Erythroblast (primary cell): Measurements from ENCODE around the gene OPCML.

Source experiments
- DNase-seq, 2 experiments: peaks; one replicate each; lab custom pipeline; 2025; lab: John Stamatoyannopoulos, UW
- GATA1 ChIP-seq: IDR thresholded peaks from 2 replicates; pipeline ENCODE4 v1.6.1; 2011; ENCODE audit warnings: low read depth, mild to moderate bottlenecking, control low read depth, low read length, moderate library complexity
- POLR2A ChIP-seq: IDR thresholded peaks from 2 replicates; pipeline ENCODE4 v1.6.1; 2011; ENCODE audit warnings: mild to moderate bottlenecking, low read length

The OPCML gene

DNA sequence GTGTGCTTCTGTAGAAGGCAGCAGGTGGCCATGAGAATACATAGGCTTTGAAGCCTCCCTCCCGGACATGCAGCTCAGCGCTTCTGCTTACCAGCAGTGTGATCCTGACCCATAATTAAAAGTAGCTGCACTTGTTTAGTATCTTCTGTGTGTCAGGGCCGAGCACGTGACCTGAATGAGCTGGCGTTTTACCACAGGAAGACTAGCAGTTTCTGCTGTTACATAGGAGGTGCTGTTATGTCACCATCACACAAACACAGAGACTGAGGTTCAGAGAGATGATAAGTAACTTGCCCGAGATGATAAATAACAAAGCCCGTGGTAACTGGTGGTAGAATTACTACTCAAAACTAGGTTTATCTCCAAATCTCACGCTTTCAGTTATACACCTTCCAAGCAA, 329.5 kb downstream of the OPCML start:
- no peak for TF ChIP-seq POLR2A
- DNase-seq, result no peak

DNA sequence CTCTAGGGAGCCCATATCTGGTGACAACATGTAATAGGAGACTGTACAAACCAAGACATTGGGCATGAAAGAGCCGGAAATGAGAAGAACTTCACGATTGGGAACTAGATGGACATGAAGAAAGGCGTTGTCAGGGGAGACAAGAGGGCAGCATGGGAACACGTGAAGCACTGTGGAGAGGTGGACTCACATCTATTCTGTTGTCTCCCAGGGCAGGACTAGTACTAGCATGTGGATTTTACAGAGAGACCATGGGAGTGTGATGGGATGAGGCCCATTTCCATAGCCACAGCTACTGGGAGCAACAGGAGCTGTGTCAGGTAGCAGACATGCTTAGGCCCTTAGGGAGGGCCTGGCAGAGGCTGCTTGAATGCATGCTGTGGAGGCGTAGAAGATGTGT, 333.9 kb downstream of the OPCML start:
- no peak for DNase-seq
- TF ChIP-seq POLR2A (no peak), GATA1 (no peak)

GRCh38 chr11:133197425-133197824, 334.9 kb downstream of the OPCML start:
- TF ChIP-seq GATA1 (no peak), POLR2A (no peak)
- DNase-seq, result no peak

DNA sequence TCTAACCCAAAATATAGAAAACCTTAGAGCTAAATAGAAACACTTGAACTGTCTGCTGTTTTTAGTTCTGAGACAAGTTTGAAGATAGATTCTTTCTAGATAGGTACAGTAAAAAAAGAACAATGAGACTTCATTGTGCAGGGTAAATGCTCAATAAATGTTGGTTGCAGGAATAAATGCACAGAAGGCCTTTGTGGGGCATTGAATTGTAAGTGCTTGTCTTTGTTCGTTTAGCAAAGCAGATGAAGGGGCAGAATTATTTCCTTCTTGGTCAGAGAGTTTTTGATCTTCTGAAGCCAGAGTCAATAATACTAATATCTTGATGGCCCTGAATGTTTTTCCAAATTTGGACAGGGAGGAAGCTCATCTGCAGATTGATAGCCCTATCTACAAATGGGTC, 340.4 kb downstream of the OPCML start:
- TF ChIP-seq POLR2A (no peak), GATA1 (no peak)
- no peak for DNase-seq

DNA sequence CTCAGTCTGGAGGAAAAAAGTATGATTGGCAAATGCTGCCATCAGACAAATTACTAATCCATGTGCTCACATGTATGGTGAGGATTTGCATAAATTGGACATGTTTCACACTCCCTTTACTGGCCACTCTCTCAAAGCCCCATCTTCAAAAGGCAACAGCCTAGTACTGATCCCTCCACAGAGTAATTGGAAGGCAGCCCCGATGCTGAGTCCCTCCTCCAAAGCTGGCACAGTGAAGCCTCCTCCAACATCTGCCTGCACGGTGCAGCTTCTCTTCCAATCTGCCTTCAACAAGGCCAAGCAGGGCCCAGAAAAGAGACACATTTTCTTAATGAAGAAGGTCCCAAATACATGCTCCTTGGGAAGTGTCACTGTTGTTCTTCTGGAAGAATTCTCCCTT, 350.6 kb downstream of the OPCML start:
- TF ChIP-seq POLR2A (no peak), GATA1 (no peak)
- DNase-seq, result no peak

GRCh38 chr11:133181066-133181465, 351.2 kb downstream of the OPCML start:
- DNase-seq, result no peak
- TF ChIP-seq GATA1 (no peak), POLR2A (no peak)

DNA sequence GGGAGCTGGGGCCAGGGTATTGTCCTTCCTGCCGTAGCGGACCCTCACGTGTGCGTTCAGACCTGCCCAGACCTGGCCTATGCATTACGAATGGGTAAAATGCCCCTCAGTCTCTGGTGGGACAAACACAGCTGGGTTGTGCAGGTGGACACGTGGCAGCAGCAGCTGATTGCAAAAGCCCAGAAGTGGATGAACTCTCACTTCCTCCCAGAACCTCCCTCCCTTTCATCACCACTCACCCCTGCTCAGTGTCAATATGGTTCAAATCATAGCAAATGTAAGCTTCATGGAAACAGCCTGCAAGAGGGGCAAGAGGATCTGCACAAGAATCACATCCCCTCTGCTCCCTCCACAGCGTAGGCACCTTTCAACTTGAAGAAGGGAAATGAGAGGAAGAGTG, 352.1 kb downstream of the OPCML start:
- DNase-seq, result no peak

GRCh38 chr11:133176748-133177147, 355.6 kb downstream of the OPCML start:
- TF ChIP-seq GATA1 (no peak), POLR2A (no peak)
- DNase-seq, result no peak

More for the DNA sequence above, 352.1 kb downstream of the OPCML start:
- no peak for TF ChIP-seq POLR2A
- TF ChIP-seq GATA1, result no peak

GRCh38 chr11:133175103-133175502, 357.2 kb downstream of the OPCML start:
- no peak for DNase-seq
- TF ChIP-seq GATA1 (no peak), POLR2A (no peak)

GRCh38 chr11:133173810-133174412, 358.4 kb downstream of the OPCML start:
- TF ChIP-seq GATA1, result no peak
- TF ChIP-seq POLR2A, result no peak
- DNase-seq, result no peak

DNA sequence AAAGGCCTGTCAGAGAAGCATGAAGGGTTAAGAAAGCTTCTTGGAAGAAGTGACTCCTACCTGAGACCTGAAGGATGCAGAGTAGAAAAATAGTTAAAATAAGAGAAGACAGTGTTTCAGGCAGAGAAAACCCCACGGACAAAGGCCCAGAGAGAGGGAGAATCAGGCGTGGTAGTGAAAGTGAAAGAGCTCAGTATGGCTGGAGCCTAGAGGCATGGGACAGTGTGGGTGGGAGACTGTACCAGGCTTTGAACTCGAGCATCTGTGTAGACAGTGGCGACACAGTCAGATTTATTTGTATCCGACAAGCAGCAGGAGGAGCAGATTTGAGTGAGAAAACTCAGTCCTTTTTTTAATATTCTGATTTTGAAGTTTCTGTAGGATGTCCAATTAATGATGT, 360.0 kb downstream of the OPCML start:
- no peak for DNase-seq
- no peak for TF ChIP-seq POLR2A

GRCh38 chr11:133171374-133171773, 360.9 kb downstream of the OPCML start:
- no peak for DNase-seq
- TF ChIP-seq GATA1, result no peak
- TF ChIP-seq POLR2A, result no peak

DNA sequence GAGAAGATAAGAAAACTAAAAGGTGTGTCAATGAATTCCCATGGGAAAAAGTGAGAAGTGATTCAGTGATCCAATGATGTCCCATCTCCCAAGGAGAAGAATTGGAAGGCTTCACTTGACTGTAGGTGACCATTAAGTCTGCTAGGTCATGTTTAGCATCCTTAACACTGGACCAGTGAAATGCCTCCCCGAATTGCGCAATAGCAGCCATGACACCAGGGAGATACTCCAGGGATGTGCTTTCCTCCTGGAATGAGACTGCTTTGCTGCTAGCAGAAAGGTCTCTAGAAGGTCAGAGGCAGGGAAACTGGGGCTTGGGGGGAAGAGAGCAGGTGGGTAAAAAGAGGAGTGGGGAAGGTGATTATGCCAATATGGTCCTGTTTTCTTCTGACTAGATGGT, 364.3 kb downstream of the OPCML start:
- DNase-seq, result no peak
- no peak for TF ChIP-seq POLR2A
- no peak for TF ChIP-seq GATA1

DNA sequence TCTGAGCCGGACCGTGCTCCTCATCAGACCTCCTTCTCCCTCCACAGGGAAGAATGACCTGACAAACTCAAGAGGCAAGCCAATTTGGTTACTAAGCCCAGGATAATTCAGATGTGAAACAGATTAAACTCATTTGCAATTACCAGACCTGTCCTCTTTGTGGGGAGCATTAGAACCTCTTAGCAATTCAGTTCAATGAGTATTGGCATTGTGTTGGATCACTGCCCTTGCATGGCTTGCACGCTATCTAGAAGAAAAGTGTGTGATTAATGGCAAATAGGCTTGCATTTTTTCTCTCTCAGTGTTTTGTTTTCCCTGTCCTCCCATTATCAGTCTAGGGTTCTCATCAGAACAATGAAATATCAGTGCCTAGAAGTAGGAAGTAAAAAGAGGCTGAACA, 365.6 kb downstream of the OPCML start:
- no peak for DNase-seq
- TF ChIP-seq GATA1 (no peak), POLR2A (no peak)

DNA sequence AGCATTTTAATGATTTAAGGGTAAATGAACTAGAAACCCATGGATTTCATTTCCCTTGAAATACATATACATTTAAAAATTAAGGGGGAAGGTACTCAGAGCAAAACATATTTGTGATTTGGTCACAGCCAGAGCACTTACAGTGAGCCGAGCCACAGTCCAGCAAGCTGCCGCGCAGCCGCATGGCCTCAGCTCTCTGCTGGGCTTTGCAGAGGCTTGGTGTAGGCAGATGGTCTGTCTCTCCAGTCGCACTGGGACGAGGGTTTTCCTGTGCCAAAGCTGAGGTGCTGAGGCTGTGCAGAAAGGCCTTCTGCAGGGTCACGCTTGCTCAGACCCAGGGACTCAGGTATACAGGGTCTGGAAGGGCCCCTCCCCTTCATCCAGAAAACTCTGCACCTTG, 367.3 kb downstream of the OPCML start:
- TF ChIP-seq POLR2A, result no peak
- TF ChIP-seq GATA1, result no peak
- no peak for DNase-seq
